HepG2 (cell line): ENCODE measurements around the gene ME2. TPM values are rescaled to one million over a fixed set of nuclear protein-coding genes. Genes with fewer than 3 reads are reported as not detected.
A peak's percentile ranks its signal among the peaks of the same experiment; 100 is the strongest.

Experiments used
- ATAC-seq: fragments of 200-7000 bp; cut with Tn5 transposase; 3 replicates; pipeline ENCODE4 v1.9.1; 2020; ENCODE audit warnings: mild to moderate bottlenecking, moderate library complexity
- BruUV-seq: library from RNA; stranded (reverse); fragments of 400-500 nt; replicated peaks from 2 replicates; lab custom pipeline; 2021; lab: Mats Ljungman, UMichigan
- CTCF ChIA-PET: fragments of 300-600 bp; formaldehyde crosslinking; extraction: SDS; loops from one replicate; lab custom pipeline; 2021; ENCODE audit warnings: low total read pairs, inconsistent platforms, low intra/inter-chr PET ratio; lab: Yijun Ruan, JAX
- POLR2A ChIA-PET: fragments of 350-600 bp; sonication (Branson Sonifier 250); formaldehyde crosslinking; loops from one replicate; lab custom pipeline; 2020; ENCODE audit warnings: antibody characterized with exemption, inconsistent platforms; lab: Yijun Ruan, JAX
- DNase-seq: peaks from one replicate; pipeline ENCODE4 v3.0.0-alpha.2; 2015; ENCODE audit warnings: low spot score
- FAIRE-seq: peaks from 3 replicates; lab custom pipeline; 2011; peaks lifted over from hg19 to GRCh38; lab: Jason Lieb, UNC
- H2AFZ ChIP-seq: one replicate; pipeline ENCODE4 v1.6.1; 2011; ENCODE audit warnings: low read length, inconsistent platforms
- H3K27ac ChIP-seq: fragments of 300-600 bp; 3 replicates; pipeline ENCODE4 v1.8.0; 2011; ENCODE audit warnings: mixed run types, mild to moderate bottlenecking, mixed read lengths, low read length, inconsistent platforms; ENCODE audit not compliant: insufficient read depth; ENCODE audit errors: extremely low read length
- H3K27me3 ChIP-seq, 2 experiments: fragments of 200-600 bp in 1 of 2; 2 replicates in 1 of 2; 3 replicates in 1 of 2; pipeline versions ENCODE4 v1.6.0 to v1.8.0; 2011; ENCODE audit warnings: low read length in 2 of 2, mild to moderate bottlenecking in 2 of 2, moderate library complexity in 2 of 2, inconsistent platforms in 1 of 2; ENCODE audit not compliant: insufficient read depth in 2 of 2, control insufficient read depth in 1 of 2
- H3K36me3 ChIP-seq, 2 experiments: fragments of 200-600 bp in 1 of 2; replicated peaks in 1 of 2; 2 replicates in 1 of 2; 3 replicates in 1 of 2; pipeline versions ENCODE4 v1.5.1 to v1.8.0; 2011; ENCODE audit warnings: low read length in 2 of 2, inconsistent platforms in 1 of 2; ENCODE audit not compliant: insufficient read depth in 2 of 2, control insufficient read depth in 1 of 2
- H3K4me1 ChIP-seq: 2 replicates; pipeline ENCODE4 v1.5.1; 2012; ENCODE audit warnings: low read length, inconsistent platforms; ENCODE audit not compliant: insufficient read depth
- H3K4me2 ChIP-seq: 2 replicates; pipeline ENCODE4 v1.6.0; 2011; ENCODE audit warnings: low read depth, low read length, inconsistent platforms
- H3K4me3 ChIP-seq, 3 experiments: fragments of 200-600 bp in 1 of 3; sonication (generic), shearing (Covaris generic) in 1 of 3; replicated peaks in 1 of 3; 2 replicates each; pipeline ENCODE4 v1.5.1; 2011 to 2016; ENCODE audit warnings: low read length in 3 of 3, inconsistent platforms in 2 of 3, low read depth in 2 of 3, mild to moderate bottlenecking in 2 of 3, control low read depth in 1 of 3, mixed read lengths in 1 of 3; ENCODE audit not compliant: insufficient read depth in 1 of 3
- H3K79me2 ChIP-seq: one replicate; pipeline ENCODE4 v1.6.1; 2011; ENCODE audit warnings: low read length, inconsistent platforms; ENCODE audit not compliant: insufficient read depth
- H3K9ac ChIP-seq: 2 replicates; pipeline ENCODE4 v1.6.0; 2011; ENCODE audit warnings: mild to moderate bottlenecking, low read depth, low read length, inconsistent platforms; ENCODE audit not compliant: insufficient read depth
- H3K9me3 ChIP-seq: 2 replicates; pipeline ENCODE4 v1.5.1; 2012; ENCODE audit warnings: mild to moderate bottlenecking, low read length
- H4K20me1 ChIP-seq: 2 replicates; pipeline ENCODE4 v1.6.0; 2011; ENCODE audit warnings: inconsistent platforms, mild to moderate bottlenecking, low read length, moderate library complexity; ENCODE audit not compliant: insufficient read depth
- ATF7 ChIP-seq, 2 experiments: fragments of 450-650 bp in 1 of 2; sonication (generic) in 1 of 2; formaldehyde crosslinking in 1 of 2; IDR thresholded peaks; 2 replicates each; pipeline versions ENCODE4 v1.4.0 to v1.6.1; 2016 to 2020; ENCODE audit warnings: antibody characterized with exemption in 1 of 2, mild to moderate bottlenecking in 1 of 2, missing genetic modification reagents in 1 of 2
- HNF4G ChIP-seq, 2 experiments: sonication (generic) in 1 of 2; formaldehyde crosslinking in 1 of 2; IDR thresholded peaks; 2 replicates each; pipeline versions ENCODE4 v1.4.0 to v1.6.1; 2011 to 2020; ENCODE audit warnings: borderline replicate concordance in 2 of 2, low read depth in 2 of 2, mild to moderate bottlenecking in 2 of 2, low read length in 1 of 2, missing genetic modification reagents in 1 of 2, moderate library complexity in 1 of 2
- ZNF343 ChIP-seq: sonication (generic); formaldehyde crosslinking; IDR thresholded peaks from 2 replicates; pipeline ENCODE4 v1.4.0; 2020; ENCODE audit warnings: mild to moderate bottlenecking, missing genetic modification reagents
- ZNF547 ChIP-seq: sonication (generic); formaldehyde crosslinking; IDR thresholded peaks from 2 replicates; pipeline ENCODE4 v1.5.1; 2020; ENCODE audit warnings: mild to moderate bottlenecking, missing genetic modification reagents
- ZNF644 ChIP-seq: IDR thresholded peaks from 2 replicates; pipeline ENCODE4 v1.6.1; 2016; ENCODE audit warnings: low read depth
- WGBS: methylation state at CpG from one replicate; pipeline ENCODE4 v1.1.6; 2017; ENCODE audit warnings: low lambda C conversion rate; 5-methylcytosine and 5-hydroxymethylcytosine counted together
- in situ Hi-C: cut with HindIII; loops from 2 replicates; pipeline ENCODE4 v1.10.0; 2017; ENCODE audit warnings: low pct_unique_long_range_greater_than_20kb; ENCODE audit not compliant: extremely low pct_ligation_motif_present
- intact Hi-C: fragments of 100-400 bp; cut with micrococcal nuclease; formaldehyde crosslinking; loops from one replicate; pipeline ENCODE4 v1.10.0; 2022; ENCODE audit not compliant: unreplicated experiment
- polyA plus RNA-seq, 8 experiments: library from polyadenylated mRNA; depleted of rRNA in 3 of 8; stranded (reverse) in 7 of 8; unstranded in 1 of 8; fragments of >200 nt; fragmentation: Illumina TruSeq in 4 of 8; extraction: Trizol in 4 of 8; gene quantifications; 2 replicates each; pipeline versions ENCODE4 v1.2.1 to v1.2.3, GENCODE V29; 2011 to 2016; ENCODE audit warnings: low read depth in 4 of 8, missing spikeins in 1 of 8, mixed read lengths in 1 of 8; ENCODE audit not compliant: insufficient read depth in 1 of 8
- total RNA-seq, 5 experiments: library from RNA; depleted of rRNA; stranded (reverse); fragments of >200 nt; fragmentation: Illumina TruSeq; extraction: Trizol; gene quantifications; 2 replicates each; pipeline ENCODE4 v1.2.3, GENCODE V29; 2016; ENCODE audit warnings: low read depth in 1 of 5
- TF ChIP-seq, protein P1 (sequence below): IDR thresholded peaks from 2 replicates; pipeline ENCODE4 v1.6.1; 2016
- TF ChIP-seq, protein P2 (sequence below): sonication (generic); formaldehyde crosslinking; IDR thresholded peaks from 2 replicates; pipeline ENCODE4 v1.4.0; 2020; ENCODE audit warnings: missing genetic modification reagents, borderline replicate concordance

The ME2 gene
- total and polyA plus RNA-seq, 2 of the 13 experiments (the other 11 are each of a cell fraction or from before 2014, with no cell fraction given): 17.3 to 20.6 TPM

DNA sequence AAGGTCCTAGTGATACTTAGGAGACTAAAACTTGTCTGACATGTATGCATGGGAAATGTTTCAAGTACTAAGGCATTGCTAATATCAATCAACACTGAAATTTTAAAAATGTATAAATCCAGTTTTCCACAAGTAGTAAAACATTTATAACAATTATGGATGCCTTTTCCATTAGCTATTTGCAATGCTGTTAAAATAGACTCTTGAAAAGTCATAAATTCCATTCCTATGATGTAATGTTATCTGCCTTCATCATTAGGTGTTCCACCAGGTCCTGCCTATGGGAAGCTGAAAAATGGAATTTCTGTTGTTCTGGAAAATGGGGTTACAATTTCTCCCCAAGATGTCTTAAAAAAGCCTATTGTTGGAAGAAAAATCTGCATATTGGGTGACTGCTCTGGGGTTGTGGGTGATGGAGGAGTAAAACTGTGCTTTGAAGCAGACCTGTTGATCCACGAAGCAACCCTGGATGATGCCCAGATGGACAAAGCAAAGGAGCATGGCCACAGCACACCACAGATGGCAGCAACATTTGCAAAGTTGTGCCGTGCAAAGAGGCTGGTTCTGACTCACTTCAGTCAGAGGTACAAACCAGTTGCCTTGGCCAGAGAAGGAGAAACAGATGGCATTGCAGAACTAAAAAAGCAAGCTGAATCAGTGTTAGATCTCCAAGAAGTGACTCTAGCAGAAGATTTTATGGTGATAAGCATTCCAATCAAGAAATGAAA lies 107.6 kb downstream of the ME2 start:
- H2AFZ ChIP-seq: no peak overlapping the region
- ATAC-seq (no peak), DNase-seq (no peak), FAIRE-seq (no peak)
- in situ Hi-C loops: no loop called here
- H3K4me3 ChIP-seq: no peak overlapping the region
- no peaks in the 10 kb centered on the region for H3K79me2 ChIP-seq
- no peaks in the 10 kb centered on the region for H4K20me1 ChIP-seq
- H3K27ac ChIP-seq: no peak overlapping the region
- no peak overlapping the region for H3K4me2 ChIP-seq
- BruUV-seq: no TSS peak
- no peaks in the 10 kb centered on the region for H3K9me3 ChIP-seq
- no peaks in the 10 kb centered on the region for H3K27me3 ChIP-seq
- H3K4me1 ChIP-seq: no peaks in the 10 kb centered on the region
- ChIA-PET CTCF (no interaction called here), POLR2A (no interaction called here)
- no peaks in the 10 kb centered on the region for H3K36me3 ChIP-seq
- intact Hi-C loops: no loop called here
- WGBS: 87% methylated on average over 2 of the region's 2 CpGs
- TF ChIP-seq ATF7 (IDR thresholded peaks at IDR 0.05): peak; percentile 54
- no peak for TF ChIP-seq ATF7 (CRISPR knock-in tag; IDR thresholded peaks at IDR 0.05)
- no peak for TF ChIP-seq HNF4G (IDR thresholded peaks at IDR 0.05; ENCODE audit: borderline replicate concordance, low read depth, low read length)
- TF ChIP-seq HNF4G (CRISPR knock-in tag; IDR thresholded peaks at IDR 0.05; ENCODE audit: borderline replicate concordance, low read depth): no peak
- TF ChIP-seq ZNF343 (CRISPR knock-in tag): no peak
- H3K9ac ChIP-seq: no peak overlapping the region

DNA sequence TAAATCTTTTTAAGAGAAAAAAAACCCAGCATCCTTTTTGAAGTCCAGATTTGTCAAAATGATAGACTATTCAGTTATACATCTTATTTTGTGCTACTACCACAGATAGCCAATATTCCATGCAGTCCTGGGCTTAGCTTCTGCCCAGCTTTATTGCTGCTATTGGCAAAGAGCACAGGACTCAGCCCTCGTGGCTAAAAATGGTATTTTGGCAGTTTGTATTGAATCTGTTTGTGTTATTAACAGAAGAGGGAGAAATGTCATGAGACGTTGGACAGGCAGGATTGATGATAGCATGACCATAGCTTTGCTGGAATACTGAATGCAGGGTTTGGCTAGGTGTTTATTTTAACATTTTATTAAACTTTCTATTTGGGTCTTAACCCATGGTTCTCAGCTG lies 108.3 kb downstream of the ME2 start:
- no peak overlapping the region for H3K27ac ChIP-seq
- H3K4me2 ChIP-seq: no peak overlapping the region
- no peaks in the 10 kb centered on the region for H3K79me2 ChIP-seq
- no peak for ATAC-seq
- no TSS peak for BruUV-seq
- intact Hi-C loops (no loop called here), in situ Hi-C loops (no loop called here)
- H3K4me1 ChIP-seq: no peaks in the 10 kb centered on the region; the same call in 1 of the 2 replicates
- no peak overlapping the region for H3K4me3 ChIP-seq
- H3K9ac ChIP-seq: no peak overlapping the region
- no peaks in the 10 kb centered on the region for H3K36me3 ChIP-seq
- CTCF ChIA-PET: no interaction called here
- no peak for DNase-seq
- FAIRE-seq: no peak
- TF ChIP-seq ZNF547 (CRISPR knock-in tag) (no peak), ZNF644 (no peak)
- TF ChIP-seq, protein P1, sequence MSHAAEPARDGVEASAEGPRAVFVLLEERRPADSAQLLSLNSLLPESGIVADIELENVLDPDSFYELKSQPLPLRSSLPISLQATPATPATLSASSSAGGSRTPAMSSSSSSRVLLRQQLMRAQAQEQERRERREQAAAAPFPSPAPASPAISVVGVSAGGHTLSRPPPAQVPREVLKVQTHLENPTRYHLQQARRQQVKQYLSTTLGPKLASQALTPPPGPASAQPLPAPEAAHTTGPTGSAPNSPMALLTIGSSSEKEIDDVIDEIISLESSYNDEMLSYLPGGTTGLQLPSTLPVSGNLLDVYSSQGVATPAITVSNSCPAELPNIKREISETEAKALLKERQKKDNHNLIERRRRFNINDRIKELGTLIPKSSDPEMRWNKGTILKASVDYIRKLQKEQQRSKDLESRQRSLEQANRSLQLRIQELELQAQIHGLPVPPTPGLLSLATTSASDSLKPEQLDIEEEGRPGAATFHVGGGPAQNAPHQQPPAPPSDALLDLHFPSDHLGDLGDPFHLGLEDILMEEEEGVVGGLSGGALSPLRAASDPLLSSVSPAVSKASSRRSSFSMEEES (CRISPR knock-in tag): no peak
- TF ChIP-seq, protein P2, sequence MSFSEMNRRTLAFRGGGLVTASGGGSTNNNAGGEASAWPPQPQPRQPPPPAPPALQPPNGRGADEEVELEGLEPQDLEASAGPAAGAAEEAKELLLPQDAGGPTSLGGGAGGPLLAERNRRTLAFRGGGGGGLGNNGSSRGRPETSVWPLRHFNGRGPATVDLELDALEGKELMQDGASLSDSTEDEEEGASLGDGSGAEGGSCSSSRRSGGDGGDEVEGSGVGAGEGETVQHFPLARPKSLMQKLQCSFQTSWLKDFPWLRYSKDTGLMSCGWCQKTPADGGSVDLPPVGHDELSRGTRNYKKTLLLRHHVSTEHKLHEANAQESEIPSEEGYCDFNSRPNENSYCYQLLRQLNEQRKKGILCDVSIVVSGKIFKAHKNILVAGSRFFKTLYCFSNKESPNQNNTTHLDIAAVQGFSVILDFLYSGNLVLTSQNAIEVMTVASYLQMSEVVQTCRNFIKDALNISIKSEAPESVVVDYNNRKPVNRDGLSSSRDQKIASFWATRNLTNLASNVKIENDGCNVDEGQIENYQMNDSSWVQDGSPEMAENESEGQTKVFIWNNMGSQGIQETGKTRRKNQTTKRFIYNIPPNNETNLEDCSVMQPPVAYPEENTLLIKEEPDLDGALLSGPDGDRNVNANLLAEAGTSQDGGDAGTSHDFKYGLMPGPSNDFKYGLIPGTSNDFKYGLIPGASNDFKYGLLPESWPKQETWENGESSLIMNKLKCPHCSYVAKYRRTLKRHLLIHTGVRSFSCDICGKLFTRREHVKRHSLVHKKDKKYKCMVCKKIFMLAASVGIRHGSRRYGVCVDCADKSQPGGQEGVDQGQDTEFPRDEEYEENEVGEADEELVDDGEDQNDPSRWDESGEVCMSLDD (CRISPR knock-in tag): no peak
- TF ChIP-seq, all 625 proteins: peak for 0
- H2AFZ ChIP-seq: no peak overlapping the region
- POLR2A ChIA-PET: no interaction called here
- no peaks in the 10 kb centered on the region for H3K27me3 ChIP-seq
- WGBS: 60% methylated on average over 2 of the region's 2 CpGs
- H3K9me3 ChIP-seq: no peaks in the 10 kb centered on the region
- no peaks in the 10 kb centered on the region for H4K20me1 ChIP-seq
